H1 (cell line): Measurements from ENCODE around the gene LRBA. TPM values are rescaled to one million over a fixed set of nuclear protein-coding genes. Genes with fewer than 3 reads are reported as not detected.

Experiments used
- ATF3 ChIP-seq: IDR thresholded peaks from 2 replicates; pipeline ENCODE4 v1.6.1; 2011; ENCODE audit warnings: low read depth, mild to moderate bottlenecking, low read length; ENCODE audit not compliant: insufficient read depth
- CEBPB ChIP-seq: IDR thresholded peaks from 2 replicates; pipeline ENCODE4 v1.6.1; 2012; ENCODE audit warnings: low read depth, low read length
- CTCF ChIP-seq, 3 experiments: IDR thresholded peaks; 1 replicate in 2 of 3; 2 replicates in 1 of 3; pipeline versions ENCODE4 v1.5.1 to v1.6.1; 2011; ENCODE audit warnings: low read length in 3 of 3, mild to moderate bottlenecking in 3 of 3, inconsistent platforms in 2 of 3, low read depth in 1 of 3, moderate library complexity in 1 of 3; ENCODE audit not compliant: insufficient read depth in 1 of 3; ENCODE audit errors: control extremely low read depth in 1 of 3
- RNF2 ChIP-seq: fragments of 200-900, 300-1000 bp; sonication (generic); IDR thresholded peaks from 2 replicates; pipeline ENCODE4 v1.7.1; 2016; ENCODE audit warnings: borderline replicate concordance, low read depth, mild to moderate bottlenecking, antibody characterized with exemption, low read length; ENCODE audit not compliant: poor library complexity, severe bottlenecking; ENCODE audit errors: missing control alignments
- polyA plus RNA-seq, 7 experiments: library from polyadenylated mRNA; depleted of rRNA in 3 of 7; stranded (reverse) in 5 of 7; unstranded in 2 of 7; fragments of >200 nt in 5 of 7; fragments of 200-250 nt in 2 of 7; gene quantifications; 1 replicate in 5 of 7; 2 replicates in 1 of 7; 4 replicates in 1 of 7; pipeline versions ENCODE4 v1.2.1 to v1.2.3, GENCODE V29; 2011 to 2013; ENCODE audit warnings: missing spikeins in 2 of 7, mixed read lengths in 2 of 7
- total RNA-seq: library from RNA; stranded (reverse); fragmentation: NEBNext Ultra II Directional; extraction: Animal tissue kit (Norgen Biotek cat#: 25700); gene quantifications from 2 replicates; pipeline ENCODE4 v1.2.1, GENCODE V29; 2021

The LRBA gene
- total and polyA plus RNA-seq, 2 of the 8 experiments (the other 6 are each of a cell fraction or from before 2014, with no cell fraction given) = 54.6 to 83.2 TPM

GRCh38 chr4:150261571-150261970 lies 753.5 kb downstream of the LRBA start (continued):
- TF ChIP-seq RNF2 (no peak), CEBPB (no peak), CTCF (IDR thresholded peaks at IDR 0.05; ENCODE audit: control extremely low read depth in 1 of 3, insufficient read depth in 1 of 3, low read depth in 1 of 3, low read length in 3 of 3) (no peak), ATF3 (no peak)
- TF ChIP-seq, all 59 proteins: peak for 0
